HEK293T (cell line): ENCODE data around the gene OR52I2.

ENCODE experiments used
- ARNT ChIP-seq: fragments of 450-650 bp; IDR thresholded peaks from 2 replicates; pipeline ENCODE4 v1.6.1; 2017; ENCODE audit warnings: mild to moderate bottlenecking
- BHLHE40 ChIP-seq: fragments of 450-650 bp; IDR thresholded peaks from 2 replicates; pipeline ENCODE4 v1.6.1; 2016; ENCODE audit warnings: mild to moderate bottlenecking, moderate library complexity, borderline replicate concordance
- CTBP1 ChIP-seq: fragments of 450-650 bp; IDR thresholded peaks from 2 replicates; pipeline ENCODE4 v1.6.1; 2016; ENCODE audit warnings: borderline replicate concordance
- ELF4 ChIP-seq: fragments of 450-650 bp; IDR thresholded peaks from 2 replicates; pipeline ENCODE4 v1.6.1; 2017; ENCODE audit warnings: antibody characterized with exemption
- FOXA1 ChIP-seq: fragments of 450-650 bp; IDR thresholded peaks from 2 replicates; pipeline ENCODE4 v1.6.1; 2016; ENCODE audit warnings: mild to moderate bottlenecking
- FOXK2 ChIP-seq: fragments of 450-650 bp; IDR thresholded peaks from 2 replicates; pipeline ENCODE4 v1.6.1; 2016; ENCODE audit warnings: mild to moderate bottlenecking
- FOXM1 ChIP-seq: fragments of 450-650 bp; IDR thresholded peaks from 2 replicates; pipeline ENCODE4 v1.6.1; 2017; ENCODE audit warnings: mild to moderate bottlenecking, borderline replicate concordance
- HDGF ChIP-seq: fragments of 450-650 bp; IDR thresholded peaks from 2 replicates; pipeline ENCODE4 v1.6.1; 2017; ENCODE audit warnings: antibody characterized with exemption, borderline replicate concordance
- L3MBTL2 ChIP-seq: fragments of 450-650 bp; conservative IDR thresholded peaks from 2 replicates; pipeline ENCODE4 v1.6.1; 2016; ENCODE audit warnings: mild to moderate bottlenecking
- LEF1 ChIP-seq: fragments of 450-650 bp; IDR thresholded peaks from 2 replicates; pipeline ENCODE4 v1.6.1; 2017; ENCODE audit warnings: mild to moderate bottlenecking, borderline replicate concordance
- NFRKB ChIP-seq: fragments of 450-650 bp; IDR thresholded peaks from 2 replicates; pipeline ENCODE4 v1.6.1; 2016; ENCODE audit warnings: mild to moderate bottlenecking, moderate library complexity
- SP1 ChIP-seq: fragments of 450-650 bp; IDR thresholded peaks from 2 replicates; pipeline ENCODE4 v1.6.1; 2017
- SUZ12 ChIP-seq: fragments of 450-650 bp; IDR thresholded peaks from 2 replicates; pipeline ENCODE4 v1.6.1; 2016; ENCODE audit warnings: mild to moderate bottlenecking
- TF ChIP-seq, protein P1 (sequence below): fragments of 450-650 bp; IDR thresholded peaks from 2 replicates; pipeline ENCODE4 v1.6.1; 2016

DNA sequence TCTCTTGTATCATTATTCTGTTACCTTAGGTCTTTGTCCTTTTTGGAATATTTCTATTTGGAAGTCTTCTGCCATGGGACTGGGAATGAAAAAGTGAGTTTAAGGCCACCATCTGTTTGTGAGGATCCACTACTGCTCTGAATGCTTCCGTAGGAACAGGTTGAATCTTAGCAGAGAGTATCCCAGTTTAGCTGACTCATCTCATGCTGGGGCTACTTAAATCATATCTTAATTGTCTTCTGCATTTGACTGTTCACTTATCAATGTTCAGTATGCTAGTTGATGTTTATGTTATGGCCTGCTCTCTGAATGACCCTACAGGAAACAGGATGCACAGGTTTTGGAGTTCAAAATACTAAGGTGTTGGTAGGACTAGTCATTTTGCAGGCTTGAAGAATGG is 1.4 kb upstream of the OR52I2 start:
- TF ChIP-seq CTBP1 (no peak), FOXK2 (no peak), FOXA1 (no peak), SP1 (no peak), ARNT (no peak), BHLHE40 (no peak), HDGF (no peak), L3MBTL2 (no peak), ELF4 (no peak), NFRKB (no peak), SUZ12 (no peak), LEF1 (no peak), FOXM1 (no peak)
- TF ChIP-seq, protein P1, sequence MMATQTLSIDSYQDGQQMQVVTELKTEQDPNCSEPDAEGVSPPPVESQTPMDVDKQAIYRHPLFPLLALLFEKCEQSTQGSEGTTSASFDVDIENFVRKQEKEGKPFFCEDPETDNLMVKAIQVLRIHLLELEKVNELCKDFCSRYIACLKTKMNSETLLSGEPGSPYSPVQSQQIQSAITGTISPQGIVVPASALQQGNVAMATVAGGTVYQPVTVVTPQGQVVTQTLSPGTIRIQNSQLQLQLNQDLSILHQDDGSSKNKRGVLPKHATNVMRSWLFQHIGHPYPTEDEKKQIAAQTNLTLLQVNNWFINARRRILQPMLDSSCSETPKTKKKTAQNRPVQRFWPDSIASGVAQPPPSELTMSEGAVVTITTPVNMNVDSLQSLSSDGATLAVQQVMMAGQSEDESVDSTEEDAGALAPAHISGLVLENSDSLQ: no peak
